H1 (cell line): Measurements from ENCODE around the gene FAM120B. TPM values are rescaled to one million over a fixed set of nuclear protein-coding genes. Genes with fewer than 3 reads are reported as not detected.

ENCODE experiments used
- TEAD4 ChIP-seq: IDR thresholded peaks from 2 replicates; pipeline ENCODE4 v1.6.1; 2012; ENCODE audit warnings: low read depth, low read length, inconsistent platforms, mixed read lengths
- polyA plus RNA-seq, 7 experiments: library from polyadenylated mRNA; depleted of rRNA in 3 of 7; stranded (reverse) in 5 of 7; unstranded in 2 of 7; fragments of >200 nt in 5 of 7; fragments of 200-250 nt in 2 of 7; gene quantifications; 1 replicate in 5 of 7; 2 replicates in 1 of 7; 4 replicates in 1 of 7; pipeline versions ENCODE4 v1.2.1 to v1.2.3, GENCODE V29; 2011 to 2013; ENCODE audit warnings: missing spikeins in 2 of 7, mixed read lengths in 2 of 7
- total RNA-seq: library from RNA; stranded (reverse); fragmentation: NEBNext Ultra II Directional; extraction: Animal tissue kit (Norgen Biotek cat#: 25700); gene quantifications from 2 replicates; pipeline ENCODE4 v1.2.1, GENCODE V29; 2021
- TF ChIP-seq, protein P1 (sequence below): fragments of 300-600 bp; sonication (generic); IDR thresholded peaks from 2 replicates; pipeline ENCODE4 v1.7.1; 2012; ENCODE audit warnings: low read length, moderate library complexity, mild to moderate bottlenecking, inconsistent platforms; ENCODE audit not compliant: insufficient replicate concordance

The FAM120B gene
- total and polyA plus RNA-seq, 2 of the 8 experiments (the other 6 are each of a cell fraction or from before 2014, with no cell fraction given) = 5.1 to 12.5 TPM

DNA sequence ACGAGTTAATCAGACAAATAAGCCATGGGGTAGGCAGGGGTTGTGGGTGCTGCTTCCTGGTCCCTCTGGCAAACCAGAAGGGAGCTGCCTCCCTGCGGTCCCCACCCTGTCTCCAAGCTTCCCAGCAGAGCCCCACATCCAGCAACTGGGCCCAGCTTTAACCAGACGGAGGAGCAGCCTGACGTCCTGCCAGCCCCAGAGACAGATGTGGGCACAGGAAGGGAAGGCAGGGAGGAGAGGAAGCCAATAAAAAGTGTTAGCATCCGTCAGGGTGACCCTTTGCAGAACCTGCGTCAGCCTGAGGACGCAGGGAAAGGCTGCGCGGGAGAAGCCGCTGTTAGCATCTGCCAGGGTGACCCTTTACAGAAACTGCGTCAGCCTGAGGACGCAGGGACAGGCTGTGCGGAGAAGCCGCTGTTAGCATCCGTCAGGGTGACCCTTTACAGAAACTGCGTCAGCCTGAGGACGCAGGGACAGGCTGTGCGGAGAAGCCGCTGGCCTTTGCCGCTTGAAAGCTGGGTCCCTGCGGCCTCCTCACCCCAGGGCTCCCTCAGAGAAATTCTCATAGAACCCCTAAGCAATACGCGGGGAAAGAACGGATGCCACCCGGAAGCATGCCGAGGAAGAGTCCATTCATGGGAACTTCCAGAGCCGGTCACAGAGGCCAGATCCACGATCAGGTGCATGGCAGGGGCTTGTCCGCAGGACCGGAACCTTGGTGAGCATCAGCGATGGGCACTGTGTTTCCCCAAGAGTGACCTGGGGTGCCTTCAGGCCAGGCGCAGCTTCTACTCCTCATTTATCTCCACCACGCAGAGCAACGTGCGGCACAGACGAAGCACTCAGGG, 31.6 kb upstream of the FAM120B start (continued):
- TF ChIP-seq, protein P1, sequence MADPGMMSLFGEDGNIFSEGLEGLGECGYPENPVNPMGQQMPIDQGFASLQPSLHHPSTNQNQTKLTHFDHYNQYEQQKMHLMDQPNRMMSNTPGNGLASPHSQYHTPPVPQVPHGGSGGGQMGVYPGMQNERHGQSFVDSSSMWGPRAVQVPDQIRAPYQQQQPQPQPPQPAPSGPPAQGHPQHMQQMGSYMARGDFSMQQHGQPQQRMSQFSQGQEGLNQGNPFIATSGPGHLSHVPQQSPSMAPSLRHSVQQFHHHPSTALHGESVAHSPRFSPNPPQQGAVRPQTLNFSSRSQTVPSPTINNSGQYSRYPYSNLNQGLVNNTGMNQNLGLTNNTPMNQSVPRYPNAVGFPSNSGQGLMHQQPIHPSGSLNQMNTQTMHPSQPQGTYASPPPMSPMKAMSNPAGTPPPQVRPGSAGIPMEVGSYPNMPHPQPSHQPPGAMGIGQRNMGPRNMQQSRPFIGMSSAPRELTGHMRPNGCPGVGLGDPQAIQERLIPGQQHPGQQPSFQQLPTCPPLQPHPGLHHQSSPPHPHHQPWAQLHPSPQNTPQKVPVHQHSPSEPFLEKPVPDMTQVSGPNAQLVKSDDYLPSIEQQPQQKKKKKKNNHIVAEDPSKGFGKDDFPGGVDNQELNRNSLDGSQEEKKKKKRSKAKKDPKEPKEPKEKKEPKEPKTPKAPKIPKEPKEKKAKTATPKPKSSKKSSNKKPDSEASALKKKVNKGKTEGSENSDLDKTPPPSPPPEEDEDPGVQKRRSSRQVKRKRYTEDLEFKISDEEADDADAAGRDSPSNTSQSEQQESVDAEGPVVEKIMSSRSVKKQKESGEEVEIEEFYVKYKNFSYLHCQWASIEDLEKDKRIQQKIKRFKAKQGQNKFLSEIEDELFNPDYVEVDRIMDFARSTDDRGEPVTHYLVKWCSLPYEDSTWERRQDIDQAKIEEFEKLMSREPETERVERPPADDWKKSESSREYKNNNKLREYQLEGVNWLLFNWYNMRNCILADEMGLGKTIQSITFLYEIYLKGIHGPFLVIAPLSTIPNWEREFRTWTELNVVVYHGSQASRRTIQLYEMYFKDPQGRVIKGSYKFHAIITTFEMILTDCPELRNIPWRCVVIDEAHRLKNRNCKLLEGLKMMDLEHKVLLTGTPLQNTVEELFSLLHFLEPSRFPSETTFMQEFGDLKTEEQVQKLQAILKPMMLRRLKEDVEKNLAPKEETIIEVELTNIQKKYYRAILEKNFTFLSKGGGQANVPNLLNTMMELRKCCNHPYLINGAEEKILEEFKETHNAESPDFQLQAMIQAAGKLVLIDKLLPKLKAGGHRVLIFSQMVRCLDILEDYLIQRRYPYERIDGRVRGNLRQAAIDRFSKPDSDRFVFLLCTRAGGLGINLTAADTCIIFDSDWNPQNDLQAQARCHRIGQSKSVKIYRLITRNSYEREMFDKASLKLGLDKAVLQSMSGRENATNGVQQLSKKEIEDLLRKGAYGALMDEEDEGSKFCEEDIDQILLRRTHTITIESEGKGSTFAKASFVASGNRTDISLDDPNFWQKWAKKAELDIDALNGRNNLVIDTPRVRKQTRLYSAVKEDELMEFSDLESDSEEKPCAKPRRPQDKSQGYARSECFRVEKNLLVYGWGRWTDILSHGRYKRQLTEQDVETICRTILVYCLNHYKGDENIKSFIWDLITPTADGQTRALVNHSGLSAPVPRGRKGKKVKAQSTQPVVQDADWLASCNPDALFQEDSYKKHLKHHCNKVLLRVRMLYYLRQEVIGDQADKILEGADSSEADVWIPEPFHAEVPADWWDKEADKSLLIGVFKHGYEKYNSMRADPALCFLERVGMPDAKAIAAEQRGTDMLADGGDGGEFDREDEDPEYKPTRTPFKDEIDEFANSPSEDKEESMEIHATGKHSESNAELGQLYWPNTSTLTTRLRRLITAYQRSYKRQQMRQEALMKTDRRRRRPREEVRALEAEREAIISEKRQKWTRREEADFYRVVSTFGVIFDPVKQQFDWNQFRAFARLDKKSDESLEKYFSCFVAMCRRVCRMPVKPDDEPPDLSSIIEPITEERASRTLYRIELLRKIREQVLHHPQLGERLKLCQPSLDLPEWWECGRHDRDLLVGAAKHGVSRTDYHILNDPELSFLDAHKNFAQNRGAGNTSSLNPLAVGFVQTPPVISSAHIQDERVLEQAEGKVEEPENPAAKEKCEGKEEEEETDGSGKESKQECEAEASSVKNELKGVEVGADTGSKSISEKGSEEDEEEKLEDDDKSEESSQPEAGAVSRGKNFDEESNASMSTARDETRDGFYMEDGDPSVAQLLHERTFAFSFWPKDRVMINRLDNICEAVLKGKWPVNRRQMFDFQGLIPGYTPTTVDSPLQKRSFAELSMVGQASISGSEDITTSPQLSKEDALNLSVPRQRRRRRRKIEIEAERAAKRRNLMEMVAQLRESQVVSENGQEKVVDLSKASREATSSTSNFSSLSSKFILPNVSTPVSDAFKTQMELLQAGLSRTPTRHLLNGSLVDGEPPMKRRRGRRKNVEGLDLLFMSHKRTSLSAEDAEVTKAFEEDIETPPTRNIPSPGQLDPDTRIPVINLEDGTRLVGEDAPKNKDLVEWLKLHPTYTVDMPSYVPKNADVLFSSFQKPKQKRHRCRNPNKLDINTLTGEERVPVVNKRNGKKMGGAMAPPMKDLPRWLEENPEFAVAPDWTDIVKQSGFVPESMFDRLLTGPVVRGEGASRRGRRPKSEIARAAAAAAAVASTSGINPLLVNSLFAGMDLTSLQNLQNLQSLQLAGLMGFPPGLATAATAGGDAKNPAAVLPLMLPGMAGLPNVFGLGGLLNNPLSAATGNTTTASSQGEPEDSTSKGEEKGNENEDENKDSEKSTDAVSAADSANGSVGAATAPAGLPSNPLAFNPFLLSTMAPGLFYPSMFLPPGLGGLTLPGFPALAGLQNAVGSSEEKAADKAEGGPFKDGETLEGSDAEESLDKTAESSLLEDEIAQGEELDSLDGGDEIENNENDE = no peak
- no peak for TF ChIP-seq TEAD4
